ENCODE data around the gene C8B.

Gene C8B

DNA sequence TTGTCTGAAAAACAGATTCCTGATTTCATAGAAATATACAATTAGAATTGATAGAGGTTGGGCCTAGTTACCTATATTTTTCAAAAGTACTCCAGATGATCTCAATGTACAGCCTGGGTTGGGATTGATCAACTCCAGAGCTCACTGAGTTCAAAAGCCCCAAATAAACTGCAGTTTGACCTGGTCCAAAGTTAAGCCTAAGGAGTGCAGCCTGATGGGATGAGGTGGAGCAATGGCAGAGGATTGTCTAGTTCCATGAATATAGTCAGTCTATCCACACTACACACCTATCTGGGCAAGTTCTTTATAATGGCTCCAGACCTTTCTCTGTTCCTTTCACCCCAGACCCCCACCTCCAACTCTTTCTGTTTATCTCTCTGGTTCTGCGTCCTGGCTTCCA lies 62.0 kb downstream of the C8B start:
- Histone ChIP-seq H3K79me2 (ENCODE audit: control insufficient read depth, low read length) (no peaks in the 10 kb centered on the region), H3K27me3 (ENCODE audit: control insufficient read depth, low read length) (no peaks in the 10 kb centered on the region), H3K4me1 (ENCODE audit: control insufficient read depth, low read length) (no peaks in the 10 kb centered on the region), H3K4me3 (ENCODE audit: low read length) (no peak overlapping the region), H3K9me2 (replicated peaks; ENCODE audit: control insufficient read depth, low read length) (no peaks in the 10 kb centered on the region), H3K4me2 (ENCODE audit: low read length) (no peak overlapping the region), H3K27ac (ENCODE audit: low read depth, low read length) (no peak overlapping the region), H4K20me1 (ENCODE audit: control insufficient read depth, insufficient read depth, low read depth, low read length) (no peaks in the 10 kb centered on the region), H3K36me3 (ENCODE audit: control insufficient read depth, low read length) (no peaks in the 10 kb centered on the region), H3F3A (ENCODE audit: control insufficient read depth, insufficient read depth) (no peaks in the 10 kb centered on the region), H3K9me3 (ENCODE audit: control insufficient read depth, insufficient read depth, low read length) (no peaks in the 10 kb centered on the region)
- TF ChIP-seq CTCF (IDR thresholded peaks at IDR 0.05; ENCODE audit: low read depth, low read length, poor library complexity, severe bottlenecking) (no peak), EZH2phosphoT487 (IDR thresholded peaks at IDR 0.05; ENCODE audit: borderline replicate concordance, low read length) (no peak)

DNA sequence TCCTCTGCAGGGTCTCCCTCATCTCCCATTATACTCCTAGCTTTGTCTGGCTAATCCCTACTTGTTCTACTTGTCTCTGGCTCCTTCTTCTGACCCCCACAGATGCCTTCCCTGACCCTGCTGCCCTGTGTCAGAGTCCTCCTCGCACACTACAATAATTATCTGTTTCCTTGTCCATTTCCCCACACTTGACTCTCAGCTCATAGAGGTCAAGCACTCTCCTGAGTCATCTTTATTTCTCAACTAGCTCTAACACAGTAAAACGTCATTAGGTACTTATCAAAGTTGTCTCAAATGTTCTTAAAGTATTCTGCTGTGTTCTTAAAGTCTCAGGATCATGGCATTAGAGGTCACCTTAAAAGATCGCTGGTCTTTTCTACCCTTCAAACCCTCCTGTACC lies 64.1 kb downstream of the C8B start:
- Histone ChIP-seq H3K79me2 (ENCODE audit: control insufficient read depth, low read length) (no peaks in the 10 kb centered on the region), H3K4me2 (ENCODE audit: low read length) (no peak overlapping the region), H3K9me2 (replicated peaks; ENCODE audit: control insufficient read depth, low read length) (no peaks in the 10 kb centered on the region), H3F3A (ENCODE audit: control insufficient read depth, insufficient read depth) (no peaks in the 10 kb centered on the region), H4K20me1 (ENCODE audit: control insufficient read depth, insufficient read depth, low read depth, low read length) (no peaks in the 10 kb centered on the region), H3K27ac (ENCODE audit: low read depth, low read length) (no peak overlapping the region), H3K4me1 (ENCODE audit: control insufficient read depth, low read length) (no peaks in the 10 kb centered on the region), H3K36me3 (ENCODE audit: control insufficient read depth, low read length) (no peaks in the 10 kb centered on the region), H3K9me3 (ENCODE audit: control insufficient read depth, insufficient read depth, low read length) (no peaks in the 10 kb centered on the region), H3K27me3 (ENCODE audit: control insufficient read depth, low read length) (no peaks in the 10 kb centered on the region), H3K4me3 (ENCODE audit: low read length) (no peak overlapping the region)
- TF ChIP-seq CTCF (IDR thresholded peaks at IDR 0.05; ENCODE audit: low read depth, low read length, poor library complexity, severe bottlenecking): no peak
- no peak for TF ChIP-seq EZH2phosphoT487 (IDR thresholded peaks at IDR 0.05; ENCODE audit: borderline replicate concordance, low read length)

DNA sequence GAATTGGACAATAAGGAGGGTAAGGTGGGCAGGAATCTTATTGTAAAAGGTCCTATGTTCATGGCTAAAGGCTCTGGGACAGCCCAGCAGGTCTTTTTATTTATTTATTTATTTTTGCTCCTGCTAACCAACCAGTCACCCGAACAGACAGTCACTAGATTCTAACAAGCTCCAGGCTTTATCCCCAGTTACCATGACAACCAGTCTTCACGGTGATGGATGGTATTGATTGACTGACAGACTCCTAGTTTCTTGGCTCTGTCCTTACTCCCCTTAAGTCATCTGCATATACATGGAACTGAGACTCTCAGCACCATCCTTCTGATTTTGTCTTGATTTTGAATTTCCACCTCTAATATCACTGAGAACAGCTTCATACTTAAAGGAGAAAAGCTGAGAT lies 66.9 kb downstream of the C8B start:
- Histone ChIP-seq H3F3A (ENCODE audit: control insufficient read depth, insufficient read depth) (no peaks in the 10 kb centered on the region), H3K27me3 (ENCODE audit: control insufficient read depth, low read length) (no peaks in the 10 kb centered on the region), H3K36me3 (ENCODE audit: control insufficient read depth, low read length) (no peaks in the 10 kb centered on the region), H3K27ac (ENCODE audit: low read depth, low read length) (no peak overlapping the region), H3K79me2 (ENCODE audit: control insufficient read depth, low read length) (no peaks in the 10 kb centered on the region), H3K9me2 (replicated peaks; ENCODE audit: control insufficient read depth, low read length) (no peaks in the 10 kb centered on the region), H3K4me2 (ENCODE audit: low read length) (no peak overlapping the region), H3K9me3 (ENCODE audit: control insufficient read depth, insufficient read depth, low read length) (no peaks in the 10 kb centered on the region), H4K20me1 (ENCODE audit: control insufficient read depth, insufficient read depth, low read depth, low read length) (no peaks in the 10 kb centered on the region), H3K4me1 (ENCODE audit: control insufficient read depth, low read length) (no peaks in the 10 kb centered on the region), H3K4me3 (ENCODE audit: low read length) (no peak overlapping the region)
- no peak for TF ChIP-seq CTCF (IDR thresholded peaks at IDR 0.05; ENCODE audit: low read depth, low read length, poor library complexity, severe bottlenecking)
- no peak for TF ChIP-seq EZH2phosphoT487 (IDR thresholded peaks at IDR 0.05; ENCODE audit: borderline replicate concordance, low read length)

GRCh38 chr1:56898005-56898373 lies 67.8 kb downstream of the C8B start:
- TF ChIP-seq CTCF (IDR thresholded peaks at IDR 0.05; ENCODE audit: low read depth, low read length, poor library complexity, severe bottlenecking): no peak
- no peak for TF ChIP-seq EZH2phosphoT487 (IDR thresholded peaks at IDR 0.05; ENCODE audit: borderline replicate concordance, low read length)
- Histone ChIP-seq H3K4me1 (ENCODE audit: control insufficient read depth, low read length) (no peaks in the 10 kb centered on the region), H3K79me2 (ENCODE audit: control insufficient read depth, low read length) (no peaks in the 10 kb centered on the region), H3F3A (ENCODE audit: control insufficient read depth, insufficient read depth) (no peaks in the 10 kb centered on the region), H3K36me3 (ENCODE audit: control insufficient read depth, low read length) (no peaks in the 10 kb centered on the region), H3K27me3 (ENCODE audit: control insufficient read depth, low read length) (no peaks in the 10 kb centered on the region), H3K4me2 (ENCODE audit: low read length) (no peak overlapping the region), H3K9me2 (replicated peaks; ENCODE audit: control insufficient read depth, low read length) (no peaks in the 10 kb centered on the region), H3K27ac (ENCODE audit: low read depth, low read length) (no peak overlapping the region), H4K20me1 (ENCODE audit: control insufficient read depth, insufficient read depth, low read depth, low read length) (no peaks in the 10 kb centered on the region), H3K9me3 (ENCODE audit: control insufficient read depth, insufficient read depth, low read length) (no peaks in the 10 kb centered on the region), H3K4me3 (ENCODE audit: low read length) (no peak overlapping the region)

All from DOHH2 (cell line).